Measurements from ENCODE around the gene LSM14A.
"Not testable (repeated sequence)": the region's sequence is repeated elsewhere in the genome, so short reads cannot be mapped to it uniquely, and the experiment has no call there.

Gene LSM14A

GRCh38 chr19:34189917-34190425 is 17.7 kb downstream of the LSM14A start:
- no peak for DNase-seq
- Histone ChIP-seq H3K9me3 (ENCODE audit: severe bottlenecking) (no peaks in the 10 kb centered on the region), H3K36me3 (peaks cover 19% of the 10 kb centered on the region), H3K27me3 (ENCODE audit: insufficient read depth, low read depth, severe bottlenecking) (no peaks in the 10 kb centered on the region), H3K27ac (no peak overlapping the region), H3K4me3 (ENCODE audit: low read depth, low read length) (no peak overlapping the region)
- no peak for TF ChIP-seq CTCF (IDR thresholded peaks at IDR 0.05; ENCODE audit: low read depth, low read length)

- no peaks in the 10 kb centered on the region for H3K9me3 ChIP-seq (ENCODE audit: severe bottlenecking)
- no peak overlapping the region for H3K4me3 ChIP-seq (ENCODE audit: low read depth, low read length)
- H3K27me3 ChIP-seq (ENCODE audit: insufficient read depth, low read depth, severe bottlenecking) = no peaks in the 10 kb centered on the region
- no peak for TF ChIP-seq CTCF (IDR thresholded peaks at IDR 0.05; ENCODE audit: low read depth, low read length)
- no peak for DNase-seq
- no peak overlapping the region for H3K27ac ChIP-seq
- peaks cover 33% of the 10 kb centered on the region for H3K36me3 ChIP-seq
Measured at GRCh38 chr19:34191355-34191962, 19.2 kb downstream of the LSM14A start.

- no peaks in the 10 kb centered on the region for H3K27me3 ChIP-seq (ENCODE audit: insufficient read depth, low read depth, severe bottlenecking)
- no peak overlapping the region for H3K27ac ChIP-seq
- no peaks in the 10 kb centered on the region for H3K9me3 ChIP-seq (ENCODE audit: severe bottlenecking)
- no peak for TF ChIP-seq CTCF (IDR thresholded peaks at IDR 0.05; ENCODE audit: low read depth, low read length)
- no peak overlapping the region for H3K4me3 ChIP-seq (ENCODE audit: low read depth, low read length)
- no peak for DNase-seq
- H3K36me3 ChIP-seq = peaks cover 52% of the 10 kb centered on the region
Measured at GRCh38 chr19:34193439-34193838, 21.1 kb downstream of the LSM14A start.

- no peak for DNase-seq
- Histone ChIP-seq H3K4me3 (ENCODE audit: low read depth, low read length) (no peak overlapping the region), H3K27me3 (ENCODE audit: insufficient read depth, low read depth, severe bottlenecking) (no peaks in the 10 kb centered on the region), H3K9me3 (ENCODE audit: severe bottlenecking) (no peaks in the 10 kb centered on the region), H3K36me3 (peaks cover 57% of the 10 kb centered on the region), H3K27ac (no peak overlapping the region)
- no peak for TF ChIP-seq CTCF (IDR thresholded peaks at IDR 0.05; ENCODE audit: low read depth, low read length)
Measured at GRCh38 chr19:34193876-34194275, 21.6 kb downstream of the LSM14A start.

- TF ChIP-seq CTCF (IDR thresholded peaks at IDR 0.05; ENCODE audit: low read depth, low read length) = no peak
- Histone ChIP-seq H3K9me3 (ENCODE audit: severe bottlenecking) (no peaks in the 10 kb centered on the region), H3K27ac (peak overlapping the region; percentile 28; the same call in 1 of the 2 replicates), H3K4me3 (ENCODE audit: low read depth, low read length) (no peak overlapping the region), H3K36me3 (peaks cover 67% of the 10 kb centered on the region), H3K27me3 (ENCODE audit: insufficient read depth, low read depth, severe bottlenecking) (no peaks in the 10 kb centered on the region)
- no peak for DNase-seq
Measured at GRCh38 chr19:34201133-34201532, 28.8 kb downstream of the LSM14A start.

- H3K36me3 ChIP-seq = peaks cover 50% of the 10 kb centered on the region
- not testable (repeated sequence) for H3K9me3 ChIP-seq (ENCODE audit: severe bottlenecking); DNase-seq; H3K4me3 ChIP-seq (ENCODE audit: low read depth, low read length); H3K27ac ChIP-seq; H3K27me3 ChIP-seq (ENCODE audit: insufficient read depth, low read depth, severe bottlenecking)
Measured at GRCh38 chr19:34205324-34205723, 33.0 kb downstream of the LSM14A start.
